CD4-positive, alpha-beta memory T cell (primary cell): ENCODE results near the gene TRIM60. TPM values are rescaled to one million over a fixed set of nuclear protein-coding genes. Genes with fewer than 3 reads are reported as not detected.
"Not testable (repeated sequence)": the region's sequence is repeated elsewhere in the genome, so short reads cannot be mapped to it uniquely, and the experiment has no call there.

ENCODE experiments used
- CTCF ChIA-PET: fragments of 350-600 bp; sonication (Branson Sonifier 250); formaldehyde crosslinking; loops from one replicate; lab custom pipeline; 2021; ENCODE audit warnings: inconsistent platforms; ENCODE audit not compliant: partially characterized antibody; lab: Charles Lee
- POLR2A ChIA-PET: fragments of 350-600 bp; sonication (Branson Sonifier 250); formaldehyde crosslinking; loops from one replicate; lab custom pipeline; 2021; ENCODE audit not compliant: partially characterized antibody; lab: Charles Lee
- DNase-seq, 5 donors: peaks; one replicate each; pipeline versions ENCODE4 v3.0.0 to v3.0.0-alpha.2; 2020 to 2022; ENCODE audit warnings: mixed read lengths in 1 of 5
- H3K27ac ChIP-seq: one replicate; pipeline ENCODE4 v1.7.0; 2013; ENCODE audit warnings: low read depth, low read length
- H3K27me3 ChIP-seq: 2 replicates; pipeline ENCODE4 v1.7.0; 2013; ENCODE audit warnings: mild to moderate bottlenecking, low read length, moderate library complexity; ENCODE audit not compliant: insufficient read depth
- H3K36me3 ChIP-seq: 2 replicates; pipeline ENCODE4 v1.7.0; 2013; ENCODE audit warnings: mild to moderate bottlenecking, low read length, moderate library complexity; ENCODE audit not compliant: insufficient read depth
- H3K4me1 ChIP-seq: 2 replicates; pipeline ENCODE4 v1.7.0; 2013; ENCODE audit warnings: mild to moderate bottlenecking, low read length, moderate library complexity; ENCODE audit not compliant: insufficient read depth
- H3K4me3 ChIP-seq, 2 donors: one replicate each; pipeline ENCODE4 v1.7.0; 2013; ENCODE audit warnings: low read length in 2 of 2, mild to moderate bottlenecking in 1 of 2
- H3K9me3 ChIP-seq, 2 donors: one replicate each; pipeline ENCODE4 v1.7.0; 2013; ENCODE audit warnings: low read length in 2 of 2, control low read depth in 1 of 2; ENCODE audit not compliant: control insufficient read depth in 1 of 2
- H3K27ac Mint-ChIP-seq, 7 donors: one replicate each; pipeline ENCODE4 v1.8.0; 2020 to 2021; ENCODE audit warnings: mixed read lengths in 7 of 7, mild to moderate bottlenecking in 6 of 7, inconsistent platforms in 3 of 7, moderate library complexity in 3 of 7
- H3K27me3 Mint-ChIP-seq, 2 donors: one replicate each; pipeline ENCODE4 v1.8.0; 2020 to 2021; ENCODE audit warnings: mixed read lengths in 2 of 2
- H3K36me3 Mint-ChIP-seq, 2 donors: one replicate each; pipeline ENCODE4 v1.8.0; 2020 to 2021; ENCODE audit warnings: mixed read lengths in 2 of 2, inconsistent platforms in 1 of 2, mild to moderate bottlenecking in 1 of 2
- H3K4me1 Mint-ChIP-seq, 4 donors: one replicate each; pipeline ENCODE4 v1.8.0; 2020 to 2021; ENCODE audit warnings: mixed read lengths in 4 of 4, mild to moderate bottlenecking in 1 of 4
- H3K4me3 Mint-ChIP-seq, 8 donors: one replicate each; pipeline ENCODE4 v1.8.0; 2020 to 2021; ENCODE audit warnings: mixed read lengths in 8 of 8, mild to moderate bottlenecking in 7 of 8, moderate library complexity in 6 of 8, inconsistent platforms in 3 of 8
- H3K9me3 Mint-ChIP-seq, 8 donors: one replicate each; pipeline ENCODE4 v1.8.0; 2020 to 2021; ENCODE audit warnings: mixed read lengths in 8 of 8, mild to moderate bottlenecking in 5 of 8, inconsistent platforms in 3 of 8, moderate library complexity in 1 of 8
- intact Hi-C: fragments of 100-400 bp; cut with micrococcal nuclease; formaldehyde crosslinking; loops from one replicate; pipeline ENCODE4 v1.15.1; 2023
- polyA plus RNA-seq, 2 donors: library from polyadenylated mRNA; unstranded; fragments of 300-500 nt; fragmentation: Illumina TruSeq; gene quantifications; one replicate each; pipeline ENCODE4 v1.2.3, GENCODE V29; 2021
- total RNA-seq, 2 experiments: library from RNA; stranded (reverse); gene quantifications; one replicate each; pipeline ENCODE4 v1.2.3, GENCODE V29; 2021

Gene TRIM60
- total RNA-seq (not detected), polyA plus RNA-seq (not detected)

- Histone ChIP-seq H3K4me3 (no peak within 1 kb of the TSS), H3K4me1 (no peaks in the 10 kb centered on the region), H3K27me3 (no peaks in the 10 kb centered on the region), H3K9me3 (no peaks in the 10 kb centered on the region), H3K27ac (no peak within 1 kb of the TSS), H3K36me3 (no peaks in the 10 kb centered on the region)
- H3K4me1 Mint-ChIP-seq = no peaks in the 10 kb centered on the region
- ChIA-PET CTCF (no interaction called here), POLR2A (no interaction called here)
- intact Hi-C loops = no loop called here
- no peaks in the 10 kb centered on the region for H3K36me3 Mint-ChIP-seq
- H3K27ac Mint-ChIP-seq = no peak within 1 kb of the TSS
- H3K27me3 Mint-ChIP-seq = peaks cover 2 to 3% of the 10 kb centered on the region in 2 donors
- no peaks in the 10 kb centered on the region for H3K9me3 Mint-ChIP-seq
- no peak within 1 kb of the TSS for H3K4me3 Mint-ChIP-seq
- DNase-seq = no peak
Measured at GRCh38 chr4:165031436-165032211, at the start of gene TRIM60. Gene TRIM60, plus strand, starts transcription at chr4:165031999. Its CDS starts 8,074 bp downstream, at chr4:165040073.

GRCh38 chr4:164989471-164989870 lies 42.3 kb upstream of the TRIM60 start:
- peaks cover 0 to 4% (median 0%) of the 10 kb centered on the region in 8 donors for H3K9me3 Mint-ChIP-seq
- POLR2A ChIA-PET = no interaction called here
- H3K4me3 Mint-ChIP-seq = no peak overlapping the region
- H3K36me3 ChIP-seq = no peaks in the 10 kb centered on the region
- no peak overlapping the region for H3K27ac Mint-ChIP-seq
- no peaks in the 10 kb centered on the region for H3K9me3 ChIP-seq
- CTCF ChIA-PET = no interaction called here
- H3K27ac ChIP-seq = no peak overlapping the region
- no peaks in the 10 kb centered on the region for H3K4me1 ChIP-seq
- H3K4me3 ChIP-seq = no peak overlapping the region
- peaks cover 2 to 8% of the 10 kb centered on the region in 2 donors for H3K27me3 Mint-ChIP-seq
- no peaks in the 10 kb centered on the region for H3K4me1 Mint-ChIP-seq
- H3K27me3 ChIP-seq = no peaks in the 10 kb centered on the region
- intact Hi-C loops = no loop called here
- H3K36me3 Mint-ChIP-seq = no peaks in the 10 kb centered on the region
- DNase-seq = no peak

- H3K4me1 ChIP-seq, POLR2A ChIA-PET, H3K27ac Mint-ChIP-seq, intact Hi-C loops, H3K36me3 Mint-ChIP-seq, H3K9me3 ChIP-seq, H3K4me1 Mint-ChIP-seq, H3K4me3 ChIP-seq, H3K27me3 Mint-ChIP-seq, H3K27me3 ChIP-seq, H3K36me3 ChIP-seq, CTCF ChIA-PET, H3K4me3 Mint-ChIP-seq, H3K9me3 Mint-ChIP-seq, DNase-seq, H3K27ac ChIP-seq: not testable (repeated sequence)
Measured at GRCh38 chr4:164990786-164991185, 41.0 kb upstream of the TRIM60 start.

GRCh38 chr4:164996123-164996522 lies 35.7 kb upstream of the TRIM60 start:
- H3K4me1 ChIP-seq, H3K9me3 Mint-ChIP-seq, H3K4me1 Mint-ChIP-seq, H3K36me3 ChIP-seq, H3K4me3 ChIP-seq, H3K27ac ChIP-seq, DNase-seq, H3K36me3 Mint-ChIP-seq, H3K27ac Mint-ChIP-seq, intact Hi-C loops, POLR2A ChIA-PET, CTCF ChIA-PET, H3K27me3 ChIP-seq, H3K4me3 Mint-ChIP-seq, H3K9me3 ChIP-seq: not testable (repeated sequence)
- H3K27me3 Mint-ChIP-seq = peaks cover 4 to 17% of the 10 kb centered on the region in 2 donors

GRCh38 chr4:164997324-164997723 lies 34.5 kb upstream of the TRIM60 start:
- Histone ChIP-seq H3K9me3 (no peaks in the 10 kb centered on the region), H3K27ac (no peak overlapping the region), H3K36me3 (no peaks in the 10 kb centered on the region), H3K27me3 (no peaks in the 10 kb centered on the region), H3K4me1 (no peaks in the 10 kb centered on the region), H3K4me3 (no peak overlapping the region)
- ChIA-PET CTCF (no interaction called here), POLR2A (no interaction called here)
- no peak for DNase-seq
- no peaks in the 10 kb centered on the region for H3K4me1 Mint-ChIP-seq
- intact Hi-C loops = no loop called here
- H3K9me3 Mint-ChIP-seq = no peaks in the 10 kb centered on the region
- H3K27ac Mint-ChIP-seq = no peak overlapping the region
- no peaks in the 10 kb centered on the region for H3K36me3 Mint-ChIP-seq
- peaks cover 4 to 17% of the 10 kb centered on the region in 2 donors for H3K27me3 Mint-ChIP-seq
- no peak overlapping the region for H3K4me3 Mint-ChIP-seq

GRCh38 chr4:164997941-164998340 lies 33.9 kb upstream of the TRIM60 start:
- POLR2A ChIA-PET = no interaction called here
- H3K4me3 Mint-ChIP-seq = no peak overlapping the region
- H3K4me1 ChIP-seq = no peaks in the 10 kb centered on the region
- no peaks in the 10 kb centered on the region for H3K9me3 ChIP-seq
- CTCF ChIA-PET = no interaction called here
- H3K27me3 ChIP-seq = no peaks in the 10 kb centered on the region
- no peak overlapping the region for H3K4me3 ChIP-seq
- no peaks in the 10 kb centered on the region for H3K4me1 Mint-ChIP-seq
- DNase-seq = no peak
- peaks cover 4 to 17% of the 10 kb centered on the region in 2 donors for H3K27me3 Mint-ChIP-seq
- no peaks in the 10 kb centered on the region for H3K36me3 Mint-ChIP-seq
- H3K9me3 Mint-ChIP-seq = no peaks in the 10 kb centered on the region
- no peak overlapping the region for H3K27ac ChIP-seq
- no peaks in the 10 kb centered on the region for H3K36me3 ChIP-seq
- intact Hi-C loops = no loop called here
- no peak overlapping the region for H3K27ac Mint-ChIP-seq

GRCh38 chr4:164998526-164999080 lies 33.2 kb upstream of the TRIM60 start:
- H3K9me3 Mint-ChIP-seq, POLR2A ChIA-PET, H3K4me3 ChIP-seq, H3K27ac ChIP-seq, H3K4me1 Mint-ChIP-seq, H3K27me3 ChIP-seq, DNase-seq, H3K9me3 ChIP-seq, intact Hi-C loops, H3K4me1 ChIP-seq, CTCF ChIA-PET, H3K27ac Mint-ChIP-seq, H3K36me3 Mint-ChIP-seq, H3K4me3 Mint-ChIP-seq, H3K36me3 ChIP-seq: not testable (repeated sequence)
- H3K27me3 Mint-ChIP-seq = peaks cover 4 to 15% of the 10 kb centered on the region in 2 donors
